ENCODE measurements around the gene CTNNA1.

CTNNA1 gene

GRCh38 chr5:138948471-138949222 lies 195.4 kb downstream of the CTNNA1 start:
- no peak for DNase-seq (ENCODE audit: low read depth)

- no peak for DNase-seq (ENCODE audit: low read depth)
These were observed 196.0 kb downstream of the CTNNA1 start for GRCh38 chr5:138949223-138949574.

GRCh38 chr5:138949988-138950387 lies 196.8 kb downstream of the CTNNA1 start:
- DNase-seq (ENCODE audit: low read depth), result no peak

- DNase-seq (ENCODE audit: low read depth), result no peak
These were observed 197.3 kb downstream of the CTNNA1 start for GRCh38 chr5:138950421-138951031.

- DNase-seq (ENCODE audit: low read depth), result no peak
These were observed 198.1 kb downstream of the CTNNA1 start for GRCh38 chr5:138951091-138951985.

- DNase-seq (ENCODE audit: low read depth), result no peak
These were observed 198.9 kb downstream of the CTNNA1 start for GRCh38 chr5:138951986-138952735.

- DNase-seq (ENCODE audit: low read depth), result no peak
These were observed 199.7 kb downstream of the CTNNA1 start for GRCh38 chr5:138952962-138953361.

- peak; percentile 32 for DNase-seq (ENCODE audit: low read depth)
These were observed 200.4 kb downstream of the CTNNA1 start for GRCh38 chr5:138953387-138954256.

GRCh38 chr5:138954257-138955012 lies 201.2 kb downstream of the CTNNA1 start:
- DNase-seq (ENCODE audit: low read depth), result no peak

GRCh38 chr5:138955013-138955660 lies 201.9 kb downstream of the CTNNA1 start:
- no peak for DNase-seq (ENCODE audit: low read depth)

- no peak for DNase-seq (ENCODE audit: low read depth)
These were observed 202.6 kb downstream of the CTNNA1 start for GRCh38 chr5:138955671-138956295.

GRCh38 chr5:138956801-138957200 lies 203.6 kb downstream of the CTNNA1 start:
- no peak for DNase-seq (ENCODE audit: low read depth)

- no peak for DNase-seq (ENCODE audit: low read depth)
These were observed 207.0 kb downstream of the CTNNA1 start for GRCh38 chr5:138960145-138960692.

- DNase-seq (ENCODE audit: low read depth), result no peak
These were observed 208.0 kb downstream of the CTNNA1 start for GRCh38 chr5:138961221-138961620.

- no peak for DNase-seq (ENCODE audit: low read depth)
These were observed 208.5 kb downstream of the CTNNA1 start for GRCh38 chr5:138961729-138962128.

GRCh38 chr5:138962614-138963370 lies 209.6 kb downstream of the CTNNA1 start:
- no peak for DNase-seq (ENCODE audit: low read depth)

GRCh38 chr5:138963763-138964371 lies 210.6 kb downstream of the CTNNA1 start:
- DNase-seq (ENCODE audit: low read depth), result no peak
